Activated B cell treated with CpG ODN at 0.5 μM for 24 hours (primary cell): ENCODE measurements around the gene SPEF2. TPM values are rescaled to one million over a fixed set of nuclear protein-coding genes. Genes with fewer than 3 reads are reported as not detected.

Source experiments
- ATAC-seq: fragments of 200-7000 bp; cut with Tn5 transposase; one replicate; pipeline ENCODE4 v1.10.0; 2021; ENCODE audit warnings: low read depth, mild to moderate bottlenecking, moderate library complexity
- CTCF ChIA-PET: fragments of 350-600 bp; sonication (Branson Sonifier 250); formaldehyde crosslinking; loops from one replicate; lab custom pipeline; 2021; ENCODE audit warnings: antibody characterized with exemption; lab: Charles Lee
- POLR2A ChIA-PET: fragments of 350-600 bp; sonication (Branson Sonifier 250); formaldehyde crosslinking; loops from one replicate; lab custom pipeline; 2021; ENCODE audit warnings: antibody characterized with exemption; lab: Charles Lee
- DNase-seq: peaks from one replicate; pipeline ENCODE4 v3.0.0; 2022
- H3K27ac Mint-ChIP-seq: one replicate; pipeline ENCODE4 v1.8.0; 2020; ENCODE audit warnings: mixed read lengths
- H3K27me3 Mint-ChIP-seq: one replicate; pipeline ENCODE4 v1.8.0; 2021; ENCODE audit warnings: mixed read lengths
- H3K36me3 Mint-ChIP-seq: one replicate; pipeline ENCODE4 v1.8.0; 2021; ENCODE audit warnings: low read depth, mixed read lengths
- H3K4me1 Mint-ChIP-seq: one replicate; pipeline ENCODE4 v1.8.0; 2021; ENCODE audit warnings: mixed read lengths
- H3K4me3 Mint-ChIP-seq: one replicate; pipeline ENCODE4 v1.8.0; 2020; ENCODE audit warnings: mild to moderate bottlenecking, mixed read lengths
- H3K9me3 Mint-ChIP-seq: one replicate; pipeline ENCODE4 v1.8.0; 2020; ENCODE audit warnings: mixed read lengths
- intact Hi-C: fragments of 100-400 bp; cut with micrococcal nuclease; formaldehyde crosslinking; loops from one replicate; pipeline ENCODE4 v1.15.1; 2024
- total RNA-seq: library from RNA; stranded (reverse); gene quantifications from 2 replicates; pipeline ENCODE4 v1.2.3, GENCODE V29; 2022
- TF ChIP-seq, protein P1 (sequence below): fragments of 200-600 bp; IDR thresholded peaks from one replicate; pipeline ENCODE4 v1.8.0; 2022; ENCODE audit warnings: antibody characterized with exemption, mild to moderate bottlenecking

The SPEF2 gene
- total RNA-seq, 1 donor from 2014 or later = 2.4 TPM

DNA sequence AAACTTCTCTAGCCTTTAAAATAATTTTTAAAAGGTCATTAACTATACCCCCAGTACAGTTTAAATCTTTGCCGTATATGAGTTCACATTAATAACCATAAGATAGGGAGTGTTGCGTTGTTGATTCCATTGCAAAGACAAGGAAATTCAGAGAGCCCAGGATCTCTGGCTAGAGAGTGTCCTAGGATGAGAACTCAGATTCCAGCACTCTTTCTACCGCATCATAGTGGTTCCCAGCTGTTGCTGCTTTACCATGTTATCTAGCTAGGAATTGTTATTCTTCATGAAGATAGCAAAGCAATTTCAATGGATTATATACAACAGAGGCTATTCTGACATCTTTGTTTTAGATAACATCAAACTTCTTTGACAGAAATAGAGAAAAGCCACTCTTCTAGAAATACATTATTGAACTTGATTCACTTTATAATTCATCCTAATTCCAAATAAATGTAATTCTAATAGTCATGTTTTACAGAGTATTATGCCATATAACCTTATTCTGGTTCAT, 160.7 kb downstream of the SPEF2 start:
- TF ChIP-seq, protein P1, sequence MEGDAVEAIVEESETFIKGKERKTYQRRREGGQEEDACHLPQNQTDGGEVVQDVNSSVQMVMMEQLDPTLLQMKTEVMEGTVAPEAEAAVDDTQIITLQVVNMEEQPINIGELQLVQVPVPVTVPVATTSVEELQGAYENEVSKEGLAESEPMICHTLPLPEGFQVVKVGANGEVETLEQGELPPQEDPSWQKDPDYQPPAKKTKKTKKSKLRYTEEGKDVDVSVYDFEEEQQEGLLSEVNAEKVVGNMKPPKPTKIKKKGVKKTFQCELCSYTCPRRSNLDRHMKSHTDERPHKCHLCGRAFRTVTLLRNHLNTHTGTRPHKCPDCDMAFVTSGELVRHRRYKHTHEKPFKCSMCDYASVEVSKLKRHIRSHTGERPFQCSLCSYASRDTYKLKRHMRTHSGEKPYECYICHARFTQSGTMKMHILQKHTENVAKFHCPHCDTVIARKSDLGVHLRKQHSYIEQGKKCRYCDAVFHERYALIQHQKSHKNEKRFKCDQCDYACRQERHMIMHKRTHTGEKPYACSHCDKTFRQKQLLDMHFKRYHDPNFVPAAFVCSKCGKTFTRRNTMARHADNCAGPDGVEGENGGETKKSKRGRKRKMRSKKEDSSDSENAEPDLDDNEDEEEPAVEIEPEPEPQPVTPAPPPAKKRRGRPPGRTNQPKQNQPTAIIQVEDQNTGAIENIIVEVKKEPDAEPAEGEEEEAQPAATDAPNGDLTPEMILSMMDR = no peak
- ChIA-PET POLR2A (no interaction called here), CTCF (interaction anchor here (0.6 to 6.4 kb wide), 5 partner anchors 15 to 149 kb away, joined by 3 to 28 read pairs (median 5); no protein-coding TSS in a partner anchor)
- Mint-ChIP-seq H3K4me3 (no peak overlapping the region), H3K4me1 (no peaks in the 10 kb centered on the region), H3K27ac (no peak overlapping the region), H3K36me3 (no peaks in the 10 kb centered on the region), H3K27me3 (no peaks in the 10 kb centered on the region), H3K9me3 (no peaks in the 10 kb centered on the region)
- ATAC-seq = no peak
- intact Hi-C loops = loop anchor here (5.0 kb wide), 1 partner anchor 691 kb away; no protein-coding TSS in a partner anchor
- no peak for DNase-seq

DNA sequence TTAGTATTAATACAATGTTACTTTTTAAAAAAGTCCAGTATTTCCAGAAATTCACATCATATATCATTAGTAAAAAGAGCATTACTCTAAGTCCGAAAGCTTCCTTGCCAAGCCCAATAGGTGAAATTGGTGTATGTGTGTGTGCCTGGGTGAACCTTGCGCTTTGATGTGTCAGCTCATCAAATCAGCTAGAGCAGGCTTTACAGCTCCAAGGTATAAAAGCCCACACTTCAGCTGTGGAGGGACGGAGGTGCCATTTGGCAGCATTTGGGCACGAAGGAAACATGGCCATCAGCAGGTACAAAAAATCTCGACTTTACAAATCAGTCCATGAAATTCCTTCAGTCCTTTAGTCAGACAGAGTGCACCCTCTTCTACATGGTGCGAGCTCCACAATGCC, 162.6 kb downstream of the SPEF2 start:
- Mint-ChIP-seq H3K4me1 (no peaks in the 10 kb centered on the region), H3K27ac (no peak overlapping the region), H3K4me3 (no peak overlapping the region), H3K36me3 (no peaks in the 10 kb centered on the region), H3K9me3 (no peaks in the 10 kb centered on the region), H3K27me3 (no peaks in the 10 kb centered on the region)
- DNase-seq = no peak
- TF ChIP-seq, protein P1 = no peak
- POLR2A ChIA-PET = no interaction called here
- no peak for ATAC-seq
- intact Hi-C loops = no loop called here
- CTCF ChIA-PET = interaction anchor here (0.7 to 6.4 kb wide), 2 partner anchors 118 to 147 kb away, joined by 3 to 28 read pairs; no protein-coding TSS in a partner anchor

DNA sequence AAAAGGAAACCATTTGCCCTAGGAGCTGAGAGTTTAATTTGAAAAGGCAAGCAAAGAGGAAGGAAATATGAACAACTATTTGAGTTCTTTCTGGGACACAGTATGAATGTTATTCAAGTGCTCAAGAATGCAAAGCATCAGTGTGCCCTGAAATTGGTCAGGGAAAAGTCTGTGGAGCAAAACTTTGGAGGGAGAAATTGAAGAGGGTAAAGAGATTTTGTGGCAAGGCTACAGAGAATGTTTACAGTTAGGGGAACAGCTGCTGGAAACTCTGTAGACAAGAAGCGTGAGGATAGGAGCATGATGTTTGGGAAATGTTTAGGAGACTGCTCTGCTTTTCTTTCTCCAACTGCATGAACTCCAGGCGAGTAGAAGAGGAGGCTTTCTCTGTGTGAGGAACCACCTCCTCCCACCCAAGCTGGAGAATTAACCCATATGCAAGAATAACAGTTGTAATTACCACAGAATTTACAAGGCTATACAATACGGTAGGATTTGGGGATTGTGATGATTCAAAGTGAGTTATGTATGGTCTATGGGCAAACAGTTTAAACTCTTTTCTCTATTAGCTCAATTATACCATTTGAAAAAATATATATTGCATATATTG, 163.6 kb downstream of the SPEF2 start:
- ChIA-PET CTCF (interaction anchor here (0.7 to 6.4 kb wide), 3 partner anchors 12 to 146 kb away, joined by 3 to 28 read pairs (median 3); no protein-coding TSS in a partner anchor), POLR2A (no interaction called here)
- Mint-ChIP-seq H3K27me3 (no peaks in the 10 kb centered on the region), H3K27ac (no peak overlapping the region), H3K36me3 (no peaks in the 10 kb centered on the region), H3K4me3 (no peak overlapping the region), H3K9me3 (no peaks in the 10 kb centered on the region), H3K4me1 (no peaks in the 10 kb centered on the region)
- intact Hi-C loops = no loop called here
- TF ChIP-seq, protein P1 = no peak
- DNase-seq = no peak
- no peak for ATAC-seq

DNA sequence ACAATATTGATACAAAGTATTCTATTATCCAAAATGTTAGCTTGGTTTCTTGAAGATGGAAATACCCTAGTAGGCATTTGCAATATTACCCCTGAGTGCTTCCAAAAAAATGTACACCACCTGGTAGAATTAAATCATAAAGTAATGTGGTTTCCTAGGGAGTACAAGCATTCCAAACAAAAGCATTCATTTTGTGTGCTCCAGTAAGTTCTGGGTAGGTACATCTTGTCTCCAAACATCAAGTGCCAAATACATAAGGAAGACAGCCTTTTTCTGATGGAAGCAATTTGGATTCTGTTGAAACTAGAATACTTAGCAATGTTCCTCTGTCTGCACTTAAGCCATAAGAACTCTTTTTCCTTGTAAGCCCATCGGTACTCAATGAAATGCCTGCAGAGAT, 165.9 kb downstream of the SPEF2 start:
- CTCF ChIA-PET = no interaction called here
- no peak overlapping the region for H3K27ac Mint-ChIP-seq
- no peak overlapping the region for H3K4me3 Mint-ChIP-seq
- POLR2A ChIA-PET = no interaction called here
- no peaks in the 10 kb centered on the region for H3K9me3 Mint-ChIP-seq
- intact Hi-C loops = no loop called here
- TF ChIP-seq, protein P1 = no peak
- H3K36me3 Mint-ChIP-seq = no peaks in the 10 kb centered on the region
- H3K4me1 Mint-ChIP-seq = no peaks in the 10 kb centered on the region
- no peak for DNase-seq
- no peaks in the 10 kb centered on the region for H3K27me3 Mint-ChIP-seq
- ATAC-seq = no peak

DNA sequence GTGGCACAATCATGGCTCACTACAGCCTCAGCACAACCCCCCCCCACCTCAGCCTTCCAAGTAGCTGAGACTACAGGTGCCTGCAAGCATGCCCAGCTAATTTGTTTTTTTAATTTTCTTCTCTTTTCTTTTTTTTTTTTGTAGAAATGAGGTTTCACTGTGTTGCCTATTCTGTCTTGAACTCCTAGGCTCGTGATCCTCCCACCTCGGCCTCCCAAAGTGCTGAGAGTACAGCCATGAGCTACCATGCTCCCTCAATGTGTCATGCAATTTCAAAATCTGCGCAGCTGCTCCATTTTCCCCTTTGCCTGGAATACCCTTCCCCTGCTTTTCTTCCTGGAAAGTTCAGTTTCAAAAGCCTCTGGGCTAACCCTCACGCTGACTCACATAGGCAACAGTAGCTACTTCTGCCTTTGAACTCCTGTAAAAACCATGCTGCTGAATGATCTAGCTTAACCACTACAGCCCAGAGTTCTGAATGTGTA, 168.0 kb downstream of the SPEF2 start:
- CTCF ChIA-PET = no interaction called here
- TF ChIP-seq, protein P1 = no peak
- H3K36me3 Mint-ChIP-seq = no peaks in the 10 kb centered on the region
- H3K27me3 Mint-ChIP-seq = no peaks in the 10 kb centered on the region
- no peaks in the 10 kb centered on the region for H3K9me3 Mint-ChIP-seq
- no peak for ATAC-seq
- intact Hi-C loops = no loop called here
- H3K4me3 Mint-ChIP-seq = no peak overlapping the region
- H3K27ac Mint-ChIP-seq = no peak overlapping the region
- POLR2A ChIA-PET = no interaction called here
- no peak for DNase-seq
- no peaks in the 10 kb centered on the region for H3K4me1 Mint-ChIP-seq
